HepG2 (cell line): ENCODE measurements around the gene PPP3CB. TPM values are rescaled to one million over a fixed set of nuclear protein-coding genes. Genes with fewer than 3 reads are reported as not detected.
A peak's percentile ranks its signal among the peaks of the same experiment; 100 is the strongest.

Experiments
- ARNT ChIP-seq: fragments of 450-650 bp; IDR thresholded peaks from 2 replicates; pipeline ENCODE4 v1.6.1; 2017
- CHCHD3 ChIP-seq: sonication (generic); formaldehyde crosslinking; IDR thresholded peaks from 2 replicates; pipeline ENCODE4 v1.8.0; 2022; ENCODE audit warnings: mild to moderate bottlenecking, missing genetic modification reagents, moderate library complexity
- DMAP1 ChIP-seq: IDR thresholded peaks from 2 replicates; pipeline ENCODE4 v1.6.1; 2016
- HIVEP1 ChIP-seq: sonication (generic); formaldehyde crosslinking; IDR thresholded peaks from 2 replicates; pipeline ENCODE4 v1.4.0; 2020; ENCODE audit warnings: mild to moderate bottlenecking, missing genetic modification reagents
- HNRNPLL ChIP-seq: fragments of 200-400 bp; formaldehyde crosslinking; IDR thresholded peaks from 2 replicates; pipeline ENCODE4 v1.6.1; 2017; ENCODE audit warnings: mild to moderate bottlenecking, low read depth, low read length; ENCODE audit not compliant: poor library complexity, severe bottlenecking
- KLF15 ChIP-seq: sonication (generic); formaldehyde crosslinking; IDR thresholded peaks from 2 replicates; pipeline ENCODE4 v1.8.1; 2023; ENCODE audit warnings: borderline replicate concordance, mild to moderate bottlenecking, inconsistent platforms, missing genetic modification reagents, mixed read lengths
- MAX ChIP-seq: IDR thresholded peaks from 2 replicates; pipeline ENCODE4 v1.6.1; 2012; ENCODE audit warnings: inconsistent platforms
- MYC ChIP-seq: sonication (generic); formaldehyde crosslinking; IDR thresholded peaks from 2 replicates; pipeline ENCODE4 v1.9.0; 2021; ENCODE audit warnings: missing genetic modification reagents, borderline replicate concordance
- NCOA1 ChIP-seq: sonication (generic); formaldehyde crosslinking; IDR thresholded peaks from 2 replicates; pipeline ENCODE4 v1.9.0; 2021; ENCODE audit warnings: missing genetic modification reagents
- PAF1 ChIP-seq: IDR thresholded peaks from 2 replicates; pipeline ENCODE4 v1.6.1; 2016; ENCODE audit warnings: missing genetic modification reagents, missing compliant biosample characterization
- REPIN1 ChIP-seq: sonication (generic); formaldehyde crosslinking; IDR thresholded peaks from 2 replicates; pipeline ENCODE4 v1.8.0; 2022; ENCODE audit warnings: missing genetic modification reagents, low read depth, mild to moderate bottlenecking, borderline replicate concordance
- UBTF ChIP-seq: sonication (generic); formaldehyde crosslinking; IDR thresholded peaks from 2 replicates; pipeline ENCODE4 v1.4.0; 2020; ENCODE audit warnings: mild to moderate bottlenecking, missing genetic modification reagents
- ZBTB40 ChIP-seq, 2 experiments: fragments of 450-650 bp in 1 of 2; sonication (generic) in 1 of 2; formaldehyde crosslinking in 1 of 2; IDR thresholded peaks; 2 replicates each; pipeline versions ENCODE4 v1.6.1 to v1.8.0; 2016 to 2022; ENCODE audit warnings: antibody characterized with exemption in 1 of 2, mild to moderate bottlenecking in 1 of 2, missing genetic modification reagents in 1 of 2
- ZFP90 ChIP-seq: sonication (generic); formaldehyde crosslinking; IDR thresholded peaks from 2 replicates; pipeline ENCODE4 v1.8.0; 2022; ENCODE audit warnings: missing genetic modification reagents, mild to moderate bottlenecking, inconsistent platforms, borderline replicate concordance
- ZNF333 ChIP-seq: sonication (generic); formaldehyde crosslinking; IDR thresholded peaks from 2 replicates; pipeline ENCODE4 v1.4.0; 2020; ENCODE audit warnings: mild to moderate bottlenecking, missing genetic modification reagents, borderline replicate concordance
- ZNF350 ChIP-seq: sonication (generic); formaldehyde crosslinking; IDR thresholded peaks from 2 replicates; pipeline ENCODE4 v1.4.0; 2020; ENCODE audit warnings: mild to moderate bottlenecking, low read depth, missing genetic modification reagents, borderline replicate concordance
- ZNF547 ChIP-seq: sonication (generic); formaldehyde crosslinking; IDR thresholded peaks from 2 replicates; pipeline ENCODE4 v1.5.1; 2020; ENCODE audit warnings: mild to moderate bottlenecking, missing genetic modification reagents
- ZNF772 ChIP-seq: sonication (generic); formaldehyde crosslinking; IDR thresholded peaks from 2 replicates; pipeline ENCODE4 v1.5.0; 2020; ENCODE audit warnings: mild to moderate bottlenecking, missing genetic modification reagents
- polyA plus RNA-seq, 8 experiments: library from polyadenylated mRNA; depleted of rRNA in 3 of 8; stranded (reverse) in 7 of 8; unstranded in 1 of 8; fragments of >200 nt; fragmentation: Illumina TruSeq in 4 of 8; extraction: Trizol in 4 of 8; gene quantifications; 2 replicates each; pipeline versions ENCODE4 v1.2.1 to v1.2.3, GENCODE V29; 2011 to 2016; ENCODE audit warnings: low read depth in 4 of 8, missing spikeins in 1 of 8, mixed read lengths in 1 of 8; ENCODE audit not compliant: insufficient read depth in 1 of 8
- total RNA-seq, 5 experiments: library from RNA; depleted of rRNA; stranded (reverse); fragments of >200 nt; fragmentation: Illumina TruSeq; extraction: Trizol; gene quantifications; 2 replicates each; pipeline ENCODE4 v1.2.3, GENCODE V29; 2016; ENCODE audit warnings: low read depth in 1 of 5

Gene PPP3CB
- total and polyA plus RNA-seq, 2 of the 13 experiments (the other 11 are each of a cell fraction or from before 2014, with no cell fraction given): 8.7 to 11.4 TPM

- peak; percentile 54; the same call in 1 of the 2 replicates for TF ChIP-seq ZNF350
- TF ChIP-seq ZNF772 (CRISPR knock-in tag): peak; percentile 90
- TF ChIP-seq NCOA1: 0 out of 2 replicates have a peak, but pooled peaks have one; percentile 43
- peak; percentile 40; the same call in 1 of the 2 replicates for TF ChIP-seq DMAP1 (CRISPR knock-in tag)
- 0 out of 2 replicates have a peak, but pooled peaks have one; percentile 72 for TF ChIP-seq ZNF333 (CRISPR knock-in tag)
- TF ChIP-seq PAF1 (CRISPR knock-in tag): no peak
- no peak for TF ChIP-seq ARNT
- TF ChIP-seq ZBTB40 (IDR thresholded peaks at IDR 0.05): no peak
- peak; percentile 33; the same call in 1 of the 2 replicates for TF ChIP-seq ZBTB40 (CRISPR knock-in tag; IDR thresholded peaks at IDR 0.05)
- TF ChIP-seq UBTF (CRISPR knock-in tag): peak; percentile 92
- TF ChIP-seq MYC (CRISPR knock-in tag): peak; percentile 53; the same call in 1 of the 2 replicates
- peak; percentile 65; the same call in 1 of the 2 replicates for TF ChIP-seq ZFP90 (CRISPR knock-in tag)
- no peak for TF ChIP-seq CHCHD3 (CRISPR knock-in tag)
- TF ChIP-seq HIVEP1: peak; percentile 70; the same call in 1 of the 2 replicates
- peak; percentile 33 for TF ChIP-seq MAX
- TF ChIP-seq REPIN1 (CRISPR knock-in tag): peak; percentile 12; the same call in 1 of the 2 replicates
- peak; percentile 45 for TF ChIP-seq HNRNPLL
- peak; percentile 68 for TF ChIP-seq ZNF547
- TF ChIP-seq KLF15: 0 out of 2 replicates have a peak, but pooled peaks have one; percentile 57
Observed at GRCh38 chr10:73495226-73495883, 469 bp downstream of the PPP3CB start (continued).
